ENCODE measurements around the gene TNFRSF13B. TPM values are rescaled to one million over a fixed set of nuclear protein-coding genes. Genes with fewer than 3 reads are reported as not detected.
A peak's percentile ranks its signal among the peaks of the same experiment; 100 is the strongest.
"Not testable (repeated sequence)": the region's sequence is repeated elsewhere in the genome, so short reads cannot be mapped to it uniquely, and the experiment has no call there.

The TNFRSF13B gene
- total RNA-seq, result not detected

DNA sequence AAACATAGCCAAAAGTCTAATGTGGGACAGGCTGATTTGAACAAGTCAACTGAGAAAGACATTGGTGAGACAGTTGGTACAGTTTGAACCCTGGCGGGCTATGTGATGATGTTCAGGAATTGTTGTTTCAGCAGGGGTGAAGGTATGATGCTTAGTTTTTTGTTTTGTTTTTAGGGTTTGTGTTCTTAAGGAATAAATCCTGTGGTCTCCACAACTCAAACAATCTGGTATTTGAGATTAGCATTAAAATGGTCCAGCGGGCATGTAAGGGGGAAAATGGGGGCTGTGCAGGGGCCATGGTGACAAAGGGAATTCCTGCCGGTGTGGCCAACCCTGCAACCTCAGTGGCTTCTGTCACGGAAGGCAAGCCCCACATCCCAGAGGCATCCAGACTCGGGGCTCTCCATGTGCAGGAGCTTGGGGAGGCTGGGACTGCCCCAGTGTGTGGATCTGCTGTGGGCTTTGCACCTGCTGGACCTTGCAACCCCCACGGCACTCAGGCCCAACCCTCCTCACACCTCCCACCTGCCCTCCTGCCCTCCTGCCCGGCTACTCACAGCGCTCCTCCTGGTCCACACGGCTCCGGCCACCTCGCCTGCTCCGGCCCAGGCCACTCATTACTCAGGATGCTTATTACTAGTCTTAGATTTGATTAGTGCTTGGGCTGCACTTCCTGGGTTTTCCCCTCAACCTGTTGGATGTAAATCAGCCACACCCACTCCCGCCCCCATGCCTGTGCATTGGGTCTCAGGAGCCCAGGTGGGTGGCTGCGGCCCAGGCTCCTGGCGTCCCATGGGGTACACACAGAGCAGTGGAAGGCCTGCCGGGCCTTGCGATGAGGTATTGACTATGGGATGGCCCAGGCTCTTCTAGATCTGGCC, at the start of gene TNFRSF13B:
TNFRSF13B (minus strand) TSS at position 661 of the 881 bp plus-strand sequence; CDS start at position 618, 43 bp downstream.
- DNase-seq (ENCODE audit: low spot score), result no peak
- ATAC-seq, result no peak

DNA sequence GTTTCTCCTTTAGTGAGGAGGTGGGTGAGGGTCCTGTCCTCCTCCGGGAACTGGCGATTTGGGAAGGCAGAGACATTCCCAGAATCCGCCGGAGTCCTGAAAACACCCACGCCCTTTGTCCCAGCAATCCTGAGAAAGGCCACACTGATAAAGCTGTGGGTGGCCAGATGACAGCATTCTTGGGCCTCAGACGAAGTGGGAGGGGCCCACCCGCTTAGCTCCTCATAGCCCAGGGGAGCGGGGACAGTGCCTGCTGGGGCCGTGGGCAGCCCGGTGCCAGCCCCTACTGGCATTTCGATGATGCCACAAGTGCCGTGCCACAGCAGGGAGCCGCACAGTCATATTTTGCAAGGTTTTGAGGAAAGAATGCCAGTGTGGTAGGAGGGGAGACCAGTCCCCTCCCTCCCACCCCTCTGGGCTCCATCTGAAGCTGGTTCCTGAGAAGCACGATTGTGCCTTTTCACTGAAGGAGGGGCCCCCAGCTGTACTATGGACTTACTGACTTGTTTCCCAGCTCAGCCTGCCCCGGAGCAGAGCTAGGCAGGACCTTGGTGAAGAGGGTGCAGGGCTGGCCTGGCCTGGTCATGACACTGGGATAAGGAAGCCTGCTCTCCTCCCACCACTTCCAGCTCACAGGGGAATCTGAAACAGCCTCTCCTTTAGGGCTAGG, 49.4 kb upstream of the TNFRSF13B start:
- no peak for DNase-seq (ENCODE audit: low spot score)

DNA sequence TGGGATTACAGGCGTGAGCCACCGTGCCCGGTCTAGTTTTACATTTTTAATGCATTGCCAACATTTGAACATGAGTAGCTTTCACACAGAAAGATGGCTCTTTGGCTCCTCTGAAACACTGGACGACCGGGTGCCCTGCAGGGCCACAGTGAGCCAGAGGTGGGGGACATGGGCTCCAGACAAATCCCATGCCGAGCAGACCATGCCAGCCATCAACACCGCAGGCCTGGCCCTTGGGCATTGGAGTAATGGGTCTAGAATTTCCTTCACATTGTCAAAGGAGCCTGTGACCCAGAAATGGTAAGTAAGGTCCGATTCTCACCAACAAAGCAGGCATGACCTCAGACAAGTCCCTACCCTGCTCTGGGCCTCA, 48.9 kb upstream of the TNFRSF13B start:
- ATAC-seq, result no peak
- no peak for DNase-seq (ENCODE audit: low spot score)

More for the DNA sequence above, 49.4 kb upstream of the TNFRSF13B start:
- peak; percentile 48 for ATAC-seq

DNA sequence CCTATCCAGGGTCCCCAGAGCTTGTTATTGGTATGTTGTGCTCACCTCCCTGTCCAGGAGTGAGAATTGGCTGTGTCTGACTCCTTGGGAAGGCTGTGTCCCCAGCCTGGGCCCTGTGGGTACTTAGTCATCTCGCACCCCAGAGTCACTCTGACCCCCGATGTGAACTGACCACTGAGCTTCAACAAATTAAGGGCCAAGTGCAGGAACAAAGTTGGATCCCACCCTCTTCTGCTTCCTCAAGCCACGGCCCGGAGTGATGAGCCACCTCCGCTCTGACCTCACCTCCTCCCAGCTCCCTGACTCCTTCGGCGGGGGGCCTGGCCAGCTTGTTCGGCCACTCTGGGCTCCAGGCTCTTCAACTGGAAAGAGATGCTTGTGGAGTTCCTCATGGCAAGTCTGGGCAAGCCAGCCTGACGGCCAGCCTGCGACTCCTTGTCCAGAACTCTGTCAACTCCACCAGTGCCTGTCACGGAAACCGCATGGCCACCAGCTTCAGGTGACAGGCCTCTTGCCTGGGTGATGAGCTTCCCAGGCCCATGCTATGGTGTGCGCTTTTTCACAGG, 48.1 kb upstream of the TNFRSF13B start:
- ATAC-seq (no peak), DNase-seq (ENCODE audit: low spot score) (no peak)

DNA sequence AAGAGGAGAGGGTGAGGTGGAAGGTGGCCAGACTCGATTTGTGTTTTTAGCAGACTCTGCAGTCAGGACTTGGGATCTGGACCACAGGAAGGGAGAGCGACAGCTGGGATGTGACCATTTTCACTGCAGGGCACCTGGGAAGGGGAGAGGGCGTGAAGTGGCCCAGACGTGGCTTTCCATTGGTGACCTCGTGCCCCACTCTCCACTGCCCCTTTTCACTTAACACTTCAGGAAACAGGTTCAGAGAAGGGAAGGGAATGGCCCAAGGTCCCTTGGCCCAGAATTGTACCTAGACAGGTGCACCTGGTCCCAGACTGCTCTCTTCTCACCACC, 47.5 kb upstream of the TNFRSF13B start:
- DNase-seq (ENCODE audit: low spot score) (no peak), ATAC-seq (no peak)

DNA sequence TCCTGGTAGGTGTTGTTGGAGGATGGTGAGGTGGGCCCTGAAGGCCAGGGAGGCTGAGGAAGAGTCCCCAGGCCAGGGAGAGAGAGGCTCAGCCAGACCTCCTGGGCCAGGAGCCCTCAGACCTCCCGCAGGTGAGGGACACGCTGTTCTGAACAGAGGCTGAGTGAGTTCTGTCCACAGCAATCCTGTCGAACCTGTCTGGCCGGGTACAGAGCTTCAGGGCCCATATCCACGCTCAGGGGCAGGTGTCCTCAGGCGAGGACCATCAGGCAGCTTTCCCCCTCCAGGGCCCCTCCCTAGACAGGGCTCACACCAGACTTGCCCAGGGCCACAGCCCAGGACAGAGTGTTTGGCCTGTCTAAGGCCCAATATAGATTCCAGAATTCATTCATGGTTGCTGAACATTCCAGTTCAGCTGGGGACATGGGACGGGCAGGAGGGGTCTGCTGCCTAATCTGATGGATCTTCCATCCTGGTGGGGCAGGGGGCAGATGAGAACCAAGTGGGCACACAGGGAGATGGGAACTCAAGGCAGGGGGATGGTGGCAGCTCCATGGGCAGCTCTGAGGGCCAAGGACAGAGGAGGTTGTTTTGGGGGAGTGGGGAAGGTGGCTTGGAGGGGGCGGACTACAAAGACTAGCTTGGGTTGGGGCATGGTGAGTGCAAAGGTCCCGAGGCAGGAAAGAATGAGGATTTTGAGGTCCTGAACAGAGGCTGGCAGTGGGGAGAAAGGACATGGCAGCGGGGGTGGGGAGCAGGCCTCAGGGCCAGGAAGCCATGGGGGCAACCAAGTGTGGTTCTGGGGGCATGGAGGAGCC, 46.9 kb upstream of the TNFRSF13B start:
- DNase-seq (ENCODE audit: low spot score), result no peak
- ATAC-seq, result peak; percentile 39

DNA sequence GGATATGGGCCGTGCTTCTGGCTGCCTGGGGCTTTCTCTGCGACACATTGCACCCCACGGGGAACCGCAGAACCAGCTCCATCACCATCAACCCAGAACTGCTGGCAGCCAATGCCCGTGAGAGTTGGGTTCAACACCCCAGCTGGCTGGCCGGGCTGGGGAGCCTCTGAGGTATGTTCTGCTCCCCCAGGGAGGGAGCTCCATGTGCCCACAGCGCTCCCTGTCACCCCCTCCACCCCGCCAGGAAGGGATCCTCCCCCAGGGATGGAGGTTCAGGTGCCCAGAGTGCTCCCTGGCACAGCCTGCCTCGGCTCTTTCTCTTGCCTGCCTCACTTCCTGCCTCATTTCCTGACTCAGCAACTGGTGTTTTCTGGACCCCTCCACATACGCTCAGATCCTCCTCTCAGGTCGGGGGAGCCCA, 46.1 kb upstream of the TNFRSF13B start:
- ATAC-seq (no peak), DNase-seq (ENCODE audit: low spot score) (no peak)

DNA sequence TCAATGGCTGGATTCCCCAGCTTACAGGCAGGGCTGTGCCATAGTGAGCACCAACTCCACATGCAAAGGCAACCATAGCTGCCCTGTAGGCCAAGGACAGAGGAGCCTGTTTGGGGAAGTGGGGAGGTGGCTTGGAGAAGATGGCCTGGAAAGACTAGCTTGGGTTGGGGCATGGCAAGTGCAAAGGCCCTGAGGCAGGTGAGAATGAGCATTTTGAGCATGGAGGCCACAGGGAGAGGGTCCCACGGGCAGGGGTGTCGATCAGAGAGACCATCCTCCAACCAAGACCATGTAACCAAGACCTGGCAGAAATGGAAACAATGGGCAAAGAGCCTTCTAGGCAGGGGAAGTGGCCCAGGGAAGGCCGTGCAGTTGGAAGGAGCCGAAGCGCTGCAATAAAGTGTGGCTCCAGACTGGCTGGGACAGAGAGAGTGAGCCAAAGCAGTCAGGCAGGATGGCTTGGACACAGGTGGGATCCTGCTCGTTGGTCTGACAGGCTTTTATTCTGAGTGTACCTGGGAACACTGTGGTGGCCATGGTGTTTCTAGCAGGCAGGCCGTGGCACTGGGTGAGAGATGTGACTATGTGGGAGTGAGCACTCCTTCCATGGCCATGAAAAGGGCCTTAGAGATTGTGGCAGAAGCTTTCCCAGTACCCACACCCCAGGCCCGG, 45.6 kb upstream of the TNFRSF13B start:
- DNase-seq (ENCODE audit: low spot score), result no peak

DNA sequence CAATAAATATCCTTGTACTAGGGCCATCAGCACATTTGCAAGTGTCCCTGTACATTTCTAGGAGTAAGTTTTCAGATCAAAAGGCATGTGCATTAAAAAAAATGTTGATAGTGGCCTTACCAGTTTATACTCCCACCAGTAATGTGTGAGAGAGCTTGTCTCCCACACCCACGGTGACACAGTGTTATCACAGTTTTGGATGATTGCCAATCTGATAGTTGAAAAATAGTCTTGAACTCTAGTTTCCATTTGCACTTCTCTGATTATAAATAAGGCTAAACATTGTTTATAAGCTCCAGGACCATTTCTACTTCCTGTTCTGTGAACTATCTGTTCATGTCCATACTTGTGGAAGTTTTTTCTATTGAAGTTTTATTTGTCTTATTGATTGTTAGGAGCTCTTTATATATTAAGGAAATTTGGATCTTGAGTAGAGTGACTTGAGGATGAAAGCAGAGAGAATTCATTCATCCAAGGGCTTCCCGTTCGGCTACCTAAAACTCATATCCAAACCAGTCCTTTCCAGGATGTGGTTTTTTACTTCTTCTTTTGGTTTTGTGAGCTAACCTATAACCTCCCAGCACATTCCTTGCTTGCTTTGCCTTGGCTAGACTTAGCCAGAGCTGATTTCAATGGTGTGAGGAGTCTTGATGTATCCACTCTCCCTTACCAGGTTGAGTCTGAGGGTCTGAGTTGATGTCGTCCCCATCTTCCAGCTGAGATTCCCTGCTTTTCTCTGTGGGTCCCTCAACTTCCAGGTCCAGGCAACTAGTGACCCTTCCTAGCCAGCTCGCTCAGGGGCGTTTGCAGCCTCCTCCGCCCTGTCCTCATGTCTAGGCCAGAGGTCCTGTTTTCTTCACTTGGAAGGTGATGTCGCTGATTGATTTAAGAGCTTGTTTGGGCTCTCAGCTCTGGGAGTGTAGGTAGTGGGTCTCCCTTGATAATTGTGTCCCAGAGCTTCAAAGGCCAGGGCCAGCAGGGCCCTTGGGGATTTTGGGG, 44.6 kb upstream of the TNFRSF13B start:
- ATAC-seq; DNase-seq (ENCODE audit: low spot score): not testable (repeated sequence)

More for the DNA sequence above, 45.6 kb upstream of the TNFRSF13B start:
- ATAC-seq, result no peak

DNA sequence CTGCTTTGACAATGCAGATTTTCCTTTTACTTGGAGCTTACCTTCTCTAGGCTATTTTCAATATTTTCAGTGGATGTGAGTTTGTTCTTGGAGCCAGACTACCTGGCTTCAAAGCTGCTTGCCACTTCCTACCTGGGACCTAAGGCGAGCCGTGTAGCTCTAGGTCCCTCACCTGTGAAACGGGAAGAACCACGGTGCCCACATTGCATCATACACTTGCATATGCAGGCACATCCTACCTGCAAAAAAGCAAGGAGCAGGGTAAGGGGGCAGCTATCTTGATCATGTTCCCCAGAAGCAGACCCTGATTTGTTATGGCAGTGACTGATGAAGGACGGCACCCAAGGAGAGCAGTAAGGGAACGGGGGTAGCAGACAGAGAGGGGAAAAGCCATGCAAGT, 43.3 kb upstream of the TNFRSF13B start:
- no peak for ATAC-seq

DNA sequence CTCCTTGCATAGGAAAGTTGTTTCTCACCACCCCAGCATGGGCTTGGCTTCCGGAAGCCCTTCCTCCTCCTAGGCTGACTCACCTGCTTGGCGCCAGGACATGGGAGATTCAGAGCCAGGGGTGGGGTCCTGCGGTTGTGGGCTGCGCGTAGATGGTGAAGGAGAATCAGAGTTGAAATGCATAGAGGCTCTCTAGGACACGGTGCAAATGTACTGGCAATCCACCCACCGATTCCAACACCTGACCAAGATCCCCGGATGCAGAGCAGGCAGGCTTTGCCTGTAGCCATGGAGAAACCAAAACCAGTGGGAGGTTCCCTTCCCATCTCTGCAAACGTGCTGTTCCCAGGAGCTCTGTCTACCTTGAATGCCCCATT, 42.8 kb upstream of the TNFRSF13B start:
- ATAC-seq; DNase-seq (ENCODE audit: low spot score): not testable (repeated sequence)

More for the DNA sequence above, 43.3 kb upstream of the TNFRSF13B start:
- no peak for DNase-seq (ENCODE audit: low spot score)

DNA sequence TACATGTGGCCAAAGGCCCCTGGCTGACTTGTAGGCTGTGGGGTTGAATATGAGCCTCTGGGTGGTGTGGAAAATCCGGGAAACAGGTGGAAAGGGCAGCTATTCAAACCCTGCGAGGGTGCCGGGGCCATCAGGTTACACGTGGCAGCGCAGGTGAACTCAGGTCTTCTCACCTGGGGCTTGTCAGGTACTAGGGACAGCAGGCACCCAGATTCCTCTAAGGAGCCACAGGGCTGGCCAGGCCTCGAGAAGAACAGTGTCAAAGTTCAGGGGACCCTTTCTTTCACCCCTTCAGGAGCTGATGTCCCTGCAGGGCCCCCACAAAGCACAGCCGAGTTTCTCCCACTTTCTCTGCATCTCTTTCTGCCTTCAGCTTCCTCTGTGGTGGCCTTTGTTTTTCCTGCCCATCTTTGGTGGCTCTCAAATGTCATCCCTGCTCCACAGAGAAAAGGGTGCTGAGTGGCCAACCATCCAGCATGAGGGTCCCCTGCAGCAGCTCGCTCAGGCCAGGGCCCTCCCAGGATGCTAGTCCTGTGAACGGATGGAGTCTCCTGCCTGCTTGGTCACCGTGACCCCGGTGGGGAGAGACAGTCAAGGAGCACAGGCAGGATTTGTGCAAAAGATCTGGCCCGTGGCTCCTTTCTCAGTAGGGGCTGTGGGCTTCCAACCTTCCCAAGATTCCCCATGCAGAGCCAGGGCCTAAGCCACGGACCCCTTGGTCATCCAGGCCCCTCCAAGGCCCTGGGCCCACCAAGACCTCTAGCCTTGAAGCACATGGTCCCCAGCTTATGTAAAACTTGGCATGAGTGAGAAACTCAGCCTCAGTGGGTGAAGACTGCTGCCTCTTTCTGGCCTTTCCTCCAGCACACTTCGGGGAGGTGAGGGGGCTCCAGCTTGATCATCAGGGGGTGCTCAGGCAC, 42.2 kb upstream of the TNFRSF13B start:
- not testable (repeated sequence) for DNase-seq (ENCODE audit: low spot score)

DNA sequence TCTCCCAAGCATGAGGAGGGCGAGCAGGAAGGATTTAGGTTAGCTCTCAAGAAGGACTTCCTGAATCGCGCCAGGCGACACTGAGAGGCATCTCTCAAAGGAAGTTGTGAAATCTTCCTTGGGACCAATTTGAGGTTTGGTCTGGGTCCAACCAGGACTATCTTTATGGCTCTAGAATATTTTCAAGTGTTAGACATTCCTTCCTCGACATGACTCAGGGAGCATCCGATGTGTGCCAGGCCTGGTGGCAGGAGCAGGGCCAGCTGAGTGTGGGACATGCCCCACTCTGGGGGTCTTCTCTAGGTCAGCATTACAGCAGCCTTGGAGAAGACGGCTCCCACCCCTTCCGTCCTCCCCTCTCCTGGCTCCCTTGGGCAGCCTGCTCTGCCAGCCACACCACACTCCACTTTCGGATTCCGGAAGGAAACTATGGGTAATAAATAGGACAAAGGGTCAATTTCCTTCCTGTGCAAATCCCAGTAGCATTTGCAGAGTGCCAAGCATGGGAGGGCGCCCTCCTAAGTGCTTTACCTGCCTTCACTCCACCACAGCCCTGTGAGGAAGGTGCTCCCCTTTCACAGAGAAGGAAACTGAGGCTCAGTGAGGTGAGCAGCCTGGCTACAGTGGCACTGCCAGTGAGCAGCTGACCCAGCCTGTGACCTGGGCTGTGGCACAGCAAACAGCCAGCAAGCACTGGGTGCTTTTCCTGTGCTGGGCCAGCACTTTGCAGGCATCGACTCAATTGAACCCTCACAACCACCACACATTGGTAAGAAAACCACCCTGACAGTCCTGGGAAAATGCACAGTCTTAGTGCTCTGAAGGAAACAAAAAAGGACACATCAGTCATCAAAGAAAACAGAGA, 39.4 kb upstream of the TNFRSF13B start:
- not testable (repeated sequence) for DNase-seq (ENCODE audit: low spot score)
- ATAC-seq, result peak; percentile 53

More for the DNA sequence above, 42.2 kb upstream of the TNFRSF13B start:
- not testable (repeated sequence) for ATAC-seq

DNA sequence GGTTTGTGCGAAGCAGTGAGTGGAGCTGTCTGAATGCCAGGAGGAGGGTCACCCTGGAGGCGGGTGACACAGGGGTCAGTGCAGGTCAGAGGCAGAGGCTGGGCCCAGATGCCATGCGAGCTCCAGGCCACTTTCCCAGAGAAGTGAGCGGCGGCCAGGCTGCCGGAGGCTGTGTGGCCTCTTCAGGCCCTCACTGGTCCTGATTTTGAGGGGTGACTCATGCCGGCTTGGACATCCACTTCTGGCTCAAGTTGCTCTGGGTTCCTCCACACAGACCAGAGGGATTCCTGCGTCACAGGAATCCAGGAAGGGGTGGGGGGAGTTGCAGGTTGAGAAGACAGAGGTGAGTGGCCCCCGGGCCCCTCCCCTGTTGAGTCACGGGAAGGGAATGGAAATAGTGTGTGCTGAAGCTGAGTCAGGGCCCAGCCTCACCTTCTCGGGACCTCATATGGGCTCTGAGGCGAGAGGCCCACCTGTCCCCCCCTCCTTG, 38.7 kb upstream of the TNFRSF13B start:
- peak; percentile 85 for ATAC-seq
- not testable (repeated sequence) for DNase-seq (ENCODE audit: low spot score)

DNA sequence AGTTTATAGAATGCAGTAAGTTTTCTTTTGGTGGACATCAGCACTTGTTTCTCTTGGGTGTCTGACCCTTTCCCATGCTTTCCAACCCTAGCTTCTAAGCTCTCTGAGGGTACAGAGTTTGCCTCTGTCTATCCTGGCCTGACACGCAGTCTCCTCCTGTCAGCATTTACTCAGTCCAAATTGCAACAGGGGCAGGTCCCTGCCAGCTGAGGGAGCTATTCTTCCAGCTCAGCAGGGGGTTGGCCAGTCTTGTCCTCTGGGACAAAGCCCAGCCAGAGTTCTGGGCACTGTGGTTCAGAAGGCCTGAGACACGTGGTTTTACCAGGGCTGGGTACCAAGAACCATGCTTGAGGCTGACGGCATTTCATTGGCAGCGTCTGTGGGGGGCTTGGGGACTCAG, 38.1 kb upstream of the TNFRSF13B start:
- peak; percentile 73 for DNase-seq (ENCODE audit: low spot score)
- peak; percentile 83 for ATAC-seq

DNA sequence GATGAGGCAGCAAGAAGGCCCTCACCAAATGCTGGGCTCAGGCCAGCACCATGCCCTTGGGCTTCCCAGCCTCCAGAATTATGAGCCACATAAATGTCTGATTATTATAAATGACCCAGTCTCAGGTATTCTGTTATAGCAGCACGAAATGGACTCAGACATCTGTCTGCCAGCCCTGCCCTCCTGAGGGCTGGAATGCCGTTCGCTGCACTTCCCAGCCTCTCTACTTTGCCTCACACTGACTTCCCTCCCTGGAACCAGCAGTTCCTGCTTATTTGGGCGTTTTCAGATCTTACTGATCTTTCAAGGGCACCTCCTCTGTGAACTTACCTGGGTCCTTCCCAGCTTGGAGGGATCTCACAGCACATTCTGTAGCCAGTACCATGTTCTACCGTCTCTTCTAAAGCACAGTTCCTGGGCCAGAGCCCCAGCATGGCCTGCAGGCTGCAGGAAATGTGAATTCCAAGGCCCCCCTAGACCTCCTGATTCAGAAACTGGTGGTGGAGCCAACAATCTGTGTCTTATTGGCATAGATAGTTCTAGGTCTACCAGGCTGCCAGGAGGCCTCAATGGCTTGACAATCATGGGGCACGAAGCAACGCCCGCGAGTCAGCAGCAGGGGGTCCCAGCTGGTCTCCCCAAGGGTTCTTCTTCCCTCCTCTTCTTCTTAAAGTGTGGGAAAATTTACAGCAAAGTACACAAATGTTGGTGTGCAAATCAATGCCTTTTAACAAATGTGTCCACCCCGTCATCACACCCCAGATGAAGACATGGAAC, 36.9 kb upstream of the TNFRSF13B start:
- DNase-seq (ENCODE audit: low spot score); ATAC-seq: not testable (repeated sequence)
